ENCODE data around the gene CARD11.

Gene CARD11

GRCh38 chr7:2864204-2864985 lies 179.3 kb downstream of the CARD11 start:
- DNase-seq, result no peak

- peak; percentile 77 for DNase-seq
These were observed 180.1 kb downstream of the CARD11 start for GRCh38 chr7:2863461-2864066.

DNA sequence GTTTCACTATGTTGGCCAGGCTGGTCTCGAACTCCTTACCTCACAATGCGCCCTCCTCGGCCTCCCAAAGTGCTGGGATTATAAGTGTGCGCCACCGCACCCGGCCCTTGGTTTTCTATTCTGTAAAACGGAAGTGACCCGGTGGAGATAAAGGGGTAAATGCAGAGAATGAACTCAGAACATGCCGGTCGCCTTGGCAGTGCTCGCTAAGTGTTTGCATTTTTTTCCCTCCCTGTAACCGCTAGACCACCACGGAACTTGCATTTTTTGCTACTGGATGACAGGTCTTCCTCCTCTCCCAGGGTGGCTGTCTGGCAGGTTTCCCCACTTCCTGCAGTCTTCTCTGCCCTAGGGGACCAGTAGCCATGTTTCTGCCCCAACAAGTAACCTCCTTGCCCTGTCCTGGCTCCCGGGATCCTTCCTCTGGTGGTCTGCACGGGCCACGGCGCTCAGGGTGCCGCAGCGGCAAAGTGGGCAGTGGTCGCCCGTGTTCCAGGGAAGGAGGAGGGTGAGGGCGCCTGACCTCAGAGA lies 180.8 kb downstream of the CARD11 start:
- DNase-seq, result no peak

- DNase-seq, result no peak
These were observed 182.2 kb downstream of the CARD11 start for GRCh38 chr7:2861509-2861908.

- DNase-seq, result no peak
These were observed 183.0 kb downstream of the CARD11 start for GRCh38 chr7:2860627-2861133.

- DNase-seq, result no peak
These were observed 183.7 kb downstream of the CARD11 start for GRCh38 chr7:2859952-2860351.

DNA sequence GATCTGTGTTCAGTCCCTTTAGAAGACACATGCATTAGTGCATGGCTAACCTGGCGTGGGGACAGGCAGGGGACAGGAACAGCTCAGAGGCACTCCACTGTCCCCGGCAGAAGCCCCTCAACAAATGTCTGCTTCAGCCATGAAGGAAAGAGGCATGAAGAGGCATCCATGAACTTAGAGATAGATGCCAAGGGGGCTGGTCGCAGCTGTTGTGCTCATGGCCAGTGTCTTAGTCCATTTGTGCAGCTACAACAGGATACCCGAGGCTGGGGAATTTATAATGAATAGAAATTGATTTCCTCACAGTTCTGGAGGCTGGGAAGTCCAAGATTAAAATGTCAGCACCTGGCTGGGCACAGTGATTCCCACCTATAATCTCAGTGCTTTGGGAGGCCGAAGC lies 185.0 kb downstream of the CARD11 start:
- DNase-seq, result no peak

- no peak for DNase-seq
These were observed 187.1 kb downstream of the CARD11 start for GRCh38 chr7:2856388-2857169.
